GM18519 (cell line): ENCODE results near the gene LILRA5.
"Not testable (repeated sequence)": the region's sequence is repeated elsewhere in the genome, so short reads cannot be mapped to it uniquely, and the experiment has no call there.

Experiments
- ATAC-seq: cut with Tn5 transposase; IDR thresholded peaks from one replicate; pipeline ENCODE4 v1.9.1; 2021; ENCODE audit warnings: mild to moderate bottlenecking, moderate library complexity; ENCODE audit not compliant: unreplicated experiment, low FRiP score

The LILRA5 gene

DNA sequence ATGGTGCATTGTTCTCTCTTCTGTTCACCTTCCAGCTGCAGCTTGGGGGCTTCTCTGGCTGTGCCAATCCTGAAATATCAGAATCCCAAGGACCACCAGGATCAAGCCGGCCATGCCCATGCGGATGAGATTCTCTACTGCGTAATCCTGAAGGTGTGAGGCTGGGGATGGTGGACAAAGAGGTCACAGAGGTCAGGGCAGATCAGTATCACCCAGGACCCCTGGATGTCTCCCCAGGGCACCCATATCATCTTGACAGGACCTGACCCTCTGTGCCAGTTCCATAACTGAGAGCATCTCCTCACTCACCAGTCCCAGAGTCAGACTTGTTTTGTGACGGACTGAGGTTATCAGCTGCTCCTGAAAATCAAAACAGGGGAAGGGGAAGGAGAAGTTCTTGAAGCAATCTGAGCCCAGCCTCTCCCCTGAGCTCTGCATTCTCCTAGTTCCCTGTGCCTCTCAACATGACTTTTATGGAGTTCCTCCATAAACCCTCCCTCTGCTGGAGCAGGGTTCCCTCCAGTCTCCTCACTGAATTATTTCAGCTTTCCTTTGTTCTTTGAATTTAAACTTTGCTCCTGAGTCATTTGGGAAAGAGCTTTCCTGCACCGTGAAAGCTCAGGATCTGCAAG is 5.5 kb downstream of the LILRA5 start:
- no peak for ATAC-seq

DNA sequence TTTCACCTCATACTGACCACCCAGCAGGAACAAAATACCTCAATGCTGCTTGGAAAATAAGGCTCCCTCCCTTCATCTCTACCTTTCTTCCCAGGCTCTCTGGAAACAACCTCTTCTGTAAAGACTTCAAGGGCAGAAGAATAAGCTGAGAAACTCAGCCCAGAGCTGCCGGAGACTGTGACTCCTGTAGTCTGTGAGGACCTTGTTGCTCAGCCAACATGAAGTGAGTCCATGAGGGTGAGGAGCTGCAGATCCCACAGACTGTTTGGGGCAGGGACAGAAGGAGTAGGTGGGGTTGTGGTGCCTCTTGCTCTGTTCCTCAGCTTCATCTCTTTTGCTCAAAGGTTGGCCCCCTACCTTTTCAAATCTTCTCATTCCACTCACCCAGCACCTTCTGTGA is 7.8 kb downstream of the LILRA5 start:
- no peak for ATAC-seq

DNA sequence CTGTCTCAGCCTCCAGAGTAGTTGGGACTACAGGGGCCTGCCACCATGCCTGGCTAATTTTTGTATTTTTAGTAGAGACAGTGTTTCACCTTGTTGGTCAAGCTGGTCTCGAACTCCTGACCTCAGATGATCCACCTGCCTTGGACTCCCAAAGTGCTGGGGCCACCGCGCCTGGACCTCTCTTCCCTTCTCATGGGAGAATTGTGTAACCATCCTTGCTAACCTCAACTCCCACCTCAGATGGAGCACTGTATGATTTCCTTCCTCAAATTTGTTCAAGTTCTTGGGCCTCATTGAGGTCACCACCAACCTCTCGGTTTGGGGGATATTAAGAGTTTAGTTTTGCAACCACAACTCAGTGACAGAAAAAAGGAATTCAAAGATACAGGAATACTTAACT is 10.7 kb downstream of the LILRA5 start:
- ATAC-seq: no peak

DNA sequence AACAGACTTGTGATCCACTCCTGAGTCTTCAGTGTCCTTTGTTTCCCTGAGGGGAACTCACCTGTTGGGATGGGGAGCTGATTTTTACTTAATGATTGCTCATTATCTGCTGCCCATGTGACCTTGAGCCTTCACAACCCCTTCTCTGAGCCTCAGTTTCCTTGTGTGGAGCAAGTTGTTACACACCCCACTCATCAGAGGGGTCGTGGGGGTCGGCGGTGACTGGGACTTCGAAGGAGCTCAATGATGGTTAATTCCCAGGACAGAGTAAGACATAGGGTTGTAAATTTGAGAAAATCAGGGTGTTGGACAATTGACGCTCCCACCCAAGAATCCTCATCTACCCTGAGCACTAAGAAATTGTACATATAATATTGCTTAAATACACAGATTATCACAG is 13.5 kb downstream of the LILRA5 start:
- ATAC-seq: no peak

DNA sequence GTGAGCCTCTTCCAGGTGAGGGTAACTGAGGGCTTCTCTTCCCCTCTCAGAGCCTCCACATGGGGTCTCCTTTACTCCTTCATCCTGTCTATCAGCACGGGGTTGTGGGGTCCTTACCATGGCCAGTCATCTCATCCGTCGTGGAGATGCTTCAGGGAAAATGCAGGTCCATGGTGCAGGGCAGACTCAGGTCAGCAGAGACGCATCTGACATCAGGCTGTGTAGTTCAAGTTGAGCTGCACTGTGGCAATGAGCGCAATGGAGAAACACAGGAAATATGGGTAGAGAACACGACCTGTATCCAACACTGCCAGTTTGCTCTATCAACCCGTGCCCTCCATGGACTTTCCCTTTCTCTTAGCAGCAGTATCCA is 13.9 kb downstream of the LILRA5 start:
- ATAC-seq: no peak

DNA sequence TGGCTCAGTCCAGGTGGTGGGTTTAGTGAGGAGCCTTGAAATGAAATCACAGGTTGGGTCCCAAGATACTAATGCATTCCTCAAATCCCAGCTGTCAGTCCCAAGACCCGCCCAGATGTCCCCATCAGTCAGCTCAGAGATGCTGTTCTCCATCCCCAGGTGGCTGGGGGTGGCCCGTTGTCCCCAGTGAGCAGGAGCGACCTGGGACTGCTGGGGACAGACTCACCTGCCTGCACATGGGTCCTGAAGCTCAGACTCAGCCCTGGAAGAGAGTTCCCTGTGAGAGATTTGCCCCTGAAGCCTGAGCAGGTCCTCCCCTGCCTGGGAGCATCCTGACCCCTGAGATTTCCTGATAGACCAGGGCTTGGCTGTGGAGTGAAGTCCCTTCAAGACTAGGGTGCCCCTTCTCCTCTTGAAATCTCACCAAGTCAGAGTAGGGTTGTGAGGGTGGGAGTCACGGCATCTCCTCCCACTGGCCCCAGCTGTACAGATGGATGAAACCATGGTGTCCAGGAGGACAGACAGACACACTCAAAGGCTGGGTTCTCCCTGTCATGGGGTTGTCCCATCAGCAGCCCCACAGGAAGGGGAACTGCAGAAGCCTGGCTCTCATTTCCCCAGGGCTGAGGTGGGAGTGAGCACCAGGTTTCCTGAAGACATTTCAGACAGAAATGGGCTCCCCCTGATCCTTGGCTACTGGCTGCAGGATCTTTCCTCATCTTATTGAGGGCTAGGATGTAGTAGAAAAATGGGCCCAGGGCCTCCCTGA is 14.4 kb downstream of the LILRA5 start:
- no peak for ATAC-seq

DNA sequence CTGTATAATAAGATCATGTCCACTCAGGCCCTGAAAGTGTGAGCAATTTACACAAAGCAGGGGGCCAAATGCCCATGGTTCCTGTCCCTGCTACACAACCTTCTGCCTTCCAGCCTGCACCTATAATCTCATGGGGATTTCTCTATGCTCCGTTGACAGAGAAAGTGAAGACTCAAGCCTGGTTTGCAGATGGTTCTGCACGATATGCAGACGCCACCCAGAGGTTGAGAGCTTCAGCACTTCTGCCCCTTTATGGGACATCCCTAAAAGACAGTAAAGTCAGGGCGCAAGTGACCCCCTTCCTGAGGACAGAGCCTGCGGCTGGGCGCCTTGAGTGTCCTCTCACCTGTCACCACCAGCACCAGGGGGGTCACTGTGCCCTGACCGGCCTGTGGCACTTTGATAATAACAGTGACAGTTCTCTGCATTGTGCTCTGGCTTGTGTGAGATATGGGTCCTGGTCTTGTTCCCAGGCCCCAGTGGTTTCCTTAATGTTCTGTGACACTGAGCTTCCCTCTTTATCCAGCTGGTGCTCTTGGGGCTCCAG is 15.1 kb downstream of the LILRA5 start:
- no peak for ATAC-seq

DNA sequence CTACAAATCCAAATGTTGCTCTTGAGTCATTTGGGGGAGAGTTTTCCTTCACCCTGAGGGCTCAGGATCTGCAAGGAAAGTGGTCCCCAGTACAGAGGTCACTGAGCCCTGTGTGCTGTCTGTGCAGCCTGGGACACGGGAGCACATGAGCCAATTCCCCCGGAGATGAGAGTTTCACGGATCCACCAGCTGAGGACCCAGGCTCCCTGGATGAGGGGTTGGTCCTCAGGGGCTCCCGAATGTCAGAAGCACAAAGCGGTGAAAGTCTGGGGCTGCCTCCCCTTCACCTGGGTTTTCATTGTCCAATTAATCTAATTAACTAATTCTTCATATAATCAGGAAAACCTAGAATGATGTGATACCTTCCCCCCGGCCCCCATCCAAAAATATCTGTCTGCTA is 18.4 kb downstream of the LILRA5 start:
- no peak for ATAC-seq

DNA sequence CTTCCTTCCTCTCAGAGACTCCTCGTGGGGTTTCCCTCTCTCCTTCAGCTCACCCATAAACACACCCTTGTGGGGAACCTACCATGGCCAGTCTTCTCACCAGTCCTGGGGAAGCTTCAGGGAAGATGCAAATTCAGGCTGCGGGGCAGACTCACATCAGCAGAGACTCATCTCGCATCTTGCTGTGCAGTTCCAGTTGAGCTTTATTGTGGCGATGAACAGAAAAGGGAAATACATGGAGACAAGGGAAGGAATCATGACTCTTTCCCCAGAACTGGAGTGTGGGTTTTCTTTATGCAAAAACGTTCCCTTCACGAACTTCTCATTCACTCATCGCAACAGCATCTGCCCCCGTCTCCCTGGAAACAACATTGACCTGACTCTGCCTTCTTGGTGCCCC is 23.8 kb downstream of the LILRA5 start:
- ATAC-seq: not testable (repeated sequence)

DNA sequence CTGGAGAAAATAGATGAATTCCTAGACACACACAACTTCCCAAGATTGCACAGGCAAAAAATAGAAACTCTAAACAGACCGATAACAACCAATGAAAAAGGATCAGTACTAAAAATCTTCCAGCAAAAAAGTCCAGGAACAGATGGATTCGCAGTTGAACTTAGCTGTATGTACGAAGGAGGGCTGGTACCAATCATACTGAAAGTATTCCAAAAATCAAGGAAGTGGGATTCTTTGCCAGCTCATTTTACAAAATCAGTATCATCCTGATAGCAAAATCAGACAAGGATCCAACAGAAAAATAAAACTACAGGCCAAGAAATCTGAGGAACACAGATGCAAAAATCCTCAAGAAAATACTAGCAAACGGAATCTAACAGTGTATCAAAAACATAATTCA is 25.5 kb downstream of the LILRA5 start:
- no peak for ATAC-seq

DNA sequence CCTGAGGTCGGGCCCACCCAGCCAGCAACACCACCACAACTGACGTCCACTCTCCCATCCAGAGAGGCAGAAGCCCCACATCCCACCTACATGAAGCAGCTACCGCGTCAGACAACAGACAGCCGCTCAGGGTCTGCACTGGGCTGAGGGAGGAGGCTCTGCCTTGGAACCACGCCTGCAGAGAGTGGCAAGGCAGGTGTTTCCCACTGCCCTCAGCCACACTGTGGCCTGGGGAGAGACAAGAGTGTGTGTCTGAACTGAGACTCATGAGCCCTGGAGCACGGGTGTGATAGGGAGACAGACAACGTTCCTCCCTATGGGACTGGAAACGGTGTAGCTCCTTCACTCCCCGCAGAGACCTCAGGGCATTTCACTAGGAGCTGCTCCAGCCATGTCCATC is 26.7 kb downstream of the LILRA5 start:
- not testable (repeated sequence) for ATAC-seq

DNA sequence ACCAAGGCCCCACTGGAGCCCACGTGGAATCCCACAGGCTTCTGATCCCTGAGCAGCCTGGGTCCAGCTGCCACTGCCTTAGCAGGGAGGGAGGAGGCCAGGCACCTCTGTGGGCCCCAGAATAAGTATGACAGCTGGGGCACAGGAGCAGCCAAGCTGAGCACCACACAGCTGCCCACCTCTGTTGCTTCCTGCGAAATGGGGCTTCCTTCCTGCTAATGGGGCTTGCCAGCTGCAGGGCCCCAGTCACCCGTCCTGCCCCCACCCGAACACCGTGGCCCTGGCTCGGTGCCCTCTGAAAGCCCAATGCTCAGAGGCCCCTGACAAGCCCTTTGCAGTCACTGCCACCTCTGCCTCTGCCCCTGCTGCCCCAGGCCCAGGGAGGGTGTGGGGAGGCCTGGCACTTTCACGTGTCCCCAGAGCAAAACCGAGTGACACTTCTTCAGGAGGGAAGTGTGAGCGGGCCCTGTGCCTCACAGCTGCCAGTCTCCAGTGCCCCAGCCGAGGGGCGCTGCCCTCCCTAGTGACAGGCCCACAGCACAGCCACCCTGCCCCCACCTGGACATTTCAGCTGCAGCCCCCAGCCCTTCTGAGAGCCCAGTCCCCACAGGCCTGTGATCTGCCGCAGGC is 27.4 kb downstream of the LILRA5 start:
- not testable (repeated sequence) for ATAC-seq

DNA sequence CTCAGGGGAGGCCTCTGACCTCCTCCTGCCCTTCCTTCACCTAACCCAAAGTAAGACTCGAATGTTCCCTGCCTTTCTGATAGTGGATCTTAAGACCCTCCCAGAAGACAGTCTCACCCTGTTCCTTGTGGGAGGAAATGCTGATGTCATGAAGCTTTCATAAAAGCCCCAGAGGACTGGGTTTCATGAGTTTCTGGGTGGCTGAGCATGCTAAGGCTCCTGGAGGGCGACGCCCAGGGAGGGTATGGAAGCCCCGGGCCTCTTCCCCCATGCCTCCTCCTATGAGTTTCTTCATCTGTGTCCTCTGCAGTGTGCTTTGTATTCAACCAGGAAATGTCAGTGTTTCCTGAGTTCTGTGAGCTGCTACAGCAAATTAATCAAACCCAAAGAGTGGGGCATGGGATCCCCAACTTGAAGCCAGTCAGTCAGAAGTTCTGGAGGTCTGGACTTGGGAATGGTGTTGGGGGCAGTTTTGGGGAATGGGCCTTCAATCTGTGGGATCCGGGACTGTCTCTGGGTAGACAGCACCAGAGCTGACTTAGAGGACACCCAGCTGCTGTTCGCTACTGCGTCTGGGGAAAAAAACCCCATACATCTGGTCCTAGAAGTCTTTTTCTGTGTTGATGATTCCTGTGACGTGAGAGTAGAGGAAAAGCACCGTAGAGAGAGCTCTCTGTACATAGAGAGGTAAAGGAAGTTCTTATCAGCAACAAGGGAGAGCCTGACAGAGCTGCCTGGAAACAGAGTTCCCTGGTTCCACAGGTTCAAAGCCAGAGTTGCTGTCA is 30.1 kb downstream of the LILRA5 start:
- no peak for ATAC-seq

DNA sequence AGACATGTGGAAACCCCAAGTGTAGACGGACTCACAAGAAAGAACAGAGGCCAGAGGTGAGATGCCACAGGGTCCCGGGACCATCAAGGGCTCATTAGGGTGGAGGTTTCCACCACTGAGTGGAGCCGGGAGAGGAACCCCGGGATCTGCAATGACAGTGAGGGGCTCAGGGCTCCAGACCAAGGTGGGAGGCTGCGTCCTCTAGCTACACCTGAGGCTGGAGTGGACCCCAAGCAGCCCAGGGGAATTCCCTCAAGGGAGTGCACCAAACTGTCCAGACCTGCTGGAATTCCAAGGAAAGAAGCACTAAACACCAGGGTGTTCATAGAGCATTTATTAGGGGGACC is 31.3 kb downstream of the LILRA5 start:
- ATAC-seq: not testable (repeated sequence)

DNA sequence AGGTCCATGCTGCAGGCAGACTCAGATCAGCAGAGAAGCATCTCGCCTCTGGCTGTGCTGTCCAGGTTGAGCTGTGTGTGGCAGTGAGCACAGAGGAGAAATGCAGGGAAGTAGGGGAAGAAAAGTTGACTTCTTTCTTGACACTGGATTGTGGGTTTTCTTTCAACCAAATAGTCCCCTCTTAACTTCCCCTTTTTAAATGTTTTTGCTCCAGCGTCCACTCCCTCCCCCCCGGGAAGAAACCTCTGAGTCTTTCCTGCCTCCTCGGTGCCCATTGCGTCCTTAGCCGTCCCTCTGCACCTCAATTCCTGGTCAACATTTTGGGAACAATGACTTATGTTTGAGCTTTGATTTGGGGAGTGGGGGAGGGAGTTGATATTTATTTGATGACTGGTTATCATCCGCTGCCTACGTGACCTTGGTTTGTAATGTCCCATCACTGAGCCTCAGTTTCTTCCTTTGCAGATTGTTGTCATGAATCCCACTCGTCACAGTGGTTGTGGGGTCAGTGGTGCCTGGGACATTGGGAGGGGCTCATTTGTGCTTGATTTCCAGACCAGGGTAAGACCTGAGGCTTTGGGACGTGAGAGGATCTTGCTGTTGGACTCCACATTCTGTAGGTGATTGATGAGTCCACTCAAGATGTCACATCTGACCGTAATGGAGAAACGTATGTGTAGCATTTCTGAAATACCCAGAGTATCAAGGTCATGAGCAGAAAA is 31.8 kb downstream of the LILRA5 start, which contains the start of gene LILRB2:
LILRB2 (minus strand) TSS at position 104 of the 722 bp plus-strand sequence. CDS start 614 bp downstream, outside the sequence.
- ATAC-seq: no peak

DNA sequence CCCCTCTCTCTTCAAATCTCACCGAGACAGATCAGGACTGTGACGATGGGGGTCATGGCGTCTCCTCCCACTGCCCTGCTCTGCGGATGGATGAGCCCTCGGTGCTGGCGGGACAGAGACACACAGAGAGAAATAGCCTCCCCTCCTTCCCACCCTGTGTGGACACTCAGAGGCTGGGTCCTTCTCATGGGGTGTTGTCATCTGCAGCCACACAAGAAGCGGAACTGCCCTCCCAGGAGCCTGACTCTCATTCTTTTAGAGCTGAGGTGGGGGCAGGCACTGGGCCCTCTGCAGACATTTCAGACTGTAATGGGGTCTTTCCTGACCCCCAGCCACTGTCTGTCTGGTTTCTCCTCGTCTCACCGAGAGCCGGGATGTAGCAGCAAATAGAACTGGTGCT is 32.5 kb downstream of the LILRA5 start:
- not testable (repeated sequence) for ATAC-seq

DNA sequence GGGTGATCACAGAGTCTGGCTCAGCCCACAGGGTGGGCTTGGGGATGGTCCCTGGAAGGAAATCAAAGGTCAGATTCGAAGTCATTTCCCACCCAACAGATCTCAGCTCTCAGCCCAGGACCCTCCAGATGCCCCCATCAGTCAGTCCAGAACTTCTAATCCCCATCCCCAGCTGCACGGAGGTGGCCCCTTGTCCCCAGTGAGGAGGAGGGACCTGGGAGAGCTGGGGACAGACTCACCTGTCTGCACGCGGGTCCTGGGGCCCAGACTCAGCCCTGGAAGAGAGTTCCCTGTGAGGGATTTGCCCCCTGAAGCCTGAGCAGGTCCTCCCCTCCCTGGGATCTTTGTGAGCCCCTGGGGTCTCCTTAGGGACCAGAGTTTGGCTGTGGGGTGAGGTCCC is 32.9 kb downstream of the LILRA5 start:
- not testable (repeated sequence) for ATAC-seq

DNA sequence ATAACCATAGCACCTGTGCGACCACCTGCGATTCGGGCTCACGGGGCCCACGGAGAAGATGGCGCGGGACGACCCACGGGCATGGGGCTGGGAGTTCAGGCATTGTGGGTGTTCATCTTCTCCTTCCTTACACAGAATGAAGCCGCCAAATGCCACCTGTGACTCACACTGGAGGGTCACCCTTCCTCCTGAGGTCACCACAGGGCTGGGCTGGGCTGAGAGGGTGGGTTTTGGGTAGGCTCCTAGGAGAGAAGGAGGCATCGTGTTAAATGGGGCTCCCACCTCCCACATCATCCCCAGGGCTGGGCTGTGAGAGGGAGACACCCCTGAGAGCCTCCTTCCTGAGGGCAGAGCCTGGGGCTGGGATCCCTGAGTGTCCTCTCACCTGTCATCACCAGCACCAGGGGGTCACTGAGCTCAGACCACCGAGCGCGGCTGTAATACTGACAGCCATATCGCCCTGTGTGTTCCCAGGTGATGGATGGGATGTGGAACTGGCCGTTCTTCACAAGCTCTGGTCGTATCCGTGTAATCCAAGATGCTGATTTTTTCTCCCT is 33.5 kb downstream of the LILRA5 start:
- no peak for ATAC-seq

DNA sequence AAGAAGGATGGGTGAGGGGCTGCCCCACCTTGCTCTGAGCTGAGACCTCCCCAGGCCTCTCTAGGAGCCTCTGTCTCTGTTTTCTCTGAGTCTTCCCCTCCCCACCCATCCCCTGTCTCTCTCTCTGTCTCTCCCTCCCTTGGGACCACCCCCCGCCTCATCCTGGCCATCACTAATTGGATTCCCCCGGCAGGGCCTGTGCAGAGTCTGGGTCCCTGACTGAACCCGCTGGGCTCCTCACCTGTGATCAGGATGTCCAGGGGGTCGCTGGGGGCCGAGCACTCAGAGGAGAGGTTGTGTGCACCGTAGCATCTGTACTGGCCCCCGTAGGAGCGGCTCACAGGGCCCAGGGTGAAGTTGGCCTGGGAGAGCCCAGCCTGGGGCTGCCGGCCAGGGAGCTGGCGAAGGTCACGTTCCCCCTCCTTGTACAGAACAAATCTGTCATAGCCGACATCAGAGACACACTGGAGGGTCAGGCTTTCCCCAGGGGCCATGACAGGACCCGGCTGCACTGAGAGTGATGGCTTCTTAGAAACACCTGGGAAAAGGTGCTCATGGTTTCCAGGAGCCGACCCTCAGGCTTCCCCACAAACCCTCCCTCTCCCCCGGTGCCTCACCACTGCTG is 34.3 kb downstream of the LILRA5 start:
- ATAC-seq: not testable (repeated sequence)
